Left cardiac atrium (tissue), 4 donors: ENCODE results near the gene VPS26A. TPM values are rescaled to one million over a fixed set of nuclear protein-coding genes. Genes with fewer than 3 reads are reported as not detected.
"Not testable (repeated sequence)": the region's sequence is repeated elsewhere in the genome, so short reads cannot be mapped to it uniquely, and the experiment has no call there.

Source experiments
- ATAC-seq, 2 donors: fragments of 200-7000 bp; cut with Tn5 transposase; one replicate each; pipeline ENCODE4 v1.9.1; 2020; ENCODE audit warnings: mild to moderate bottlenecking in 2 of 2, moderate library complexity in 2 of 2
- DNase-seq: peaks from one replicate; pipeline ENCODE4 v3.0.0-alpha.2; 2020
- intact Hi-C, 2 donors: fragments of 100-400 bp; cut with DNase I; formaldehyde crosslinking; loops; one replicate each; pipeline versions ENCODE4 v1.14.1 to v1.15.1; 2022 to 2023
- total RNA-seq, 2 donors: library from RNA; stranded (reverse); fragmentation: NEBNext Ultra II Directional; extraction: Animal tissue kit (Norgen Biotek cat#: 25700); gene quantifications; one replicate each; pipeline ENCODE4 v1.2.1, GENCODE V29; 2021
- donor health status: DM: no; HTN: yes; CAD: no.
- donor health status: DM: no; HTN: yes; CAD: no; lungs with severe emphysema.
- donor health status: DM: yes; HTN: yes; CAD: no.
- donor health status: Dilated cardiomyopathy.

The VPS26A gene
- total RNA-seq, 2 donors from 2014 or later, result 33.2 to 35.7 TPM

GRCh38 chr10:69100136-69100872, 23.7 kb upstream of the VPS26A start:
- DNase-seq, result no peak
- no peak for ATAC-seq
- intact Hi-C loops, result no loop called here

- intact Hi-C loops, result no loop called here
- ATAC-seq (peak in 1 of 2 donors; percentile 34), DNase-seq (no peak)
These were observed 22.4 kb upstream of the VPS26A start for GRCh38 chr10:69101451-69102095.

GRCh38 chr10:69102440-69102839, 21.5 kb upstream of the VPS26A start:
- intact Hi-C loops, result no loop called here
- ATAC-seq, result no peak
- DNase-seq, result no peak

DNA sequence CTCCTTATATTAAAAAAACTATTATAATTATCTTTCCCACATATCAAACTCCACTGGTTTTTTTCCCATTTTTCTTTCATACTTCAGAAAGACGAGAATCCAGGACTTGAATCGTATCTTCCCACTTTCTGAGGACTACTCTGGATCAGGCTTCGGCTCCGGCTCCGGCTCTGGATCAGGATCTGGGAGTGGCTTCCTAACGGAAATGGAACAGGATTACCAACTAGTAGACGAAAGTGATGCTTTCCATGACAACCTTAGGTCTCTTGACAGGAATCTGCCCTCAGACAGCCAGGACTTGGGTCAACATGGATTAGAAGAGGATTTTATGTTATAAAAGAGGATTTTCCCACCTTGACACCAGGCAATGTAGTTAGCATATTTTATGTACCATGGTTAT, 20.2 kb upstream of the VPS26A start:
- intact Hi-C loops, result no loop called here
- DNase-seq (peak; percentile 59), ATAC-seq (no peak)

DNA sequence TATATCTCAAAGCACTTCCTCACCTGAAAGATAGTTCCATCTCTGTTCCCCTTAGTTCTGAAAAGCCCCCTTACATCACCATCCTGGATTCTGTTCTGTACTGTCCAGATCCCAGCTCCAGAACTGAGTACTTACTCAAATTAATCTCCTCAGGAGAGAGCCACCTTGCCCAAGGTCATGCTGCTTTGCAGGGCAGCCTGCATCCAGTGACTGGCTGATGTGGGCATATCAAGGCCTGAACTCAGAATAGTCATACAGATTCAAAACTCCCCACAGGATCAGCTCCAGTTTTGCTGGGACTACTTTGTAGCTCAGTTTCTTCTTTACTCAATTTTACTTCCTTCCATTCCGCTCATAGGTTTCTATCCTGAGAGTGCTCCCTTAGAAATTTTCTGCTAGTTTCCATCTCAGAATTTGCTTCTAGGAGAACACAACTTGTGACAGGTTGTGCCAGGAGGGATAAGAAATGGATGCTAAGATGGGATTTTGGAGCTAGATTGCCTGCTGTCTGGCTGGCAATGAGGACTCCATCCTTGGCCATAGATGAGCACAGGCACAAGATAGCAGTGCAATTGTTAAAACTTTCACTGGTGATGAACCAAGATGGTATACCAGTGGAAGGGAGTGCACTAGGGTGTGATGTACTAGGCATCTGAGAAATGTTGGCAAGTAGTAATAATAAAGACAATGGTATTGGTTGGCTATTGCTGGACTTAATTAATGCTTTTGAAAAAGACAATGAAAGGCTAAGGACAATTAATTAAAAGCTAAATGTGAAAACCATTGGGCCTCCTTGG, 18.8 kb upstream of the VPS26A start:
- no peak for DNase-seq
- no peak for ATAC-seq
- intact Hi-C loops, result no loop called here

- peak in 1 of 2 donors; percentile 23 for ATAC-seq
- intact Hi-C loops, result no loop called here
- no peak for DNase-seq
These were observed 16.8 kb upstream of the VPS26A start for GRCh38 chr10:69107176-69107490.

DNA sequence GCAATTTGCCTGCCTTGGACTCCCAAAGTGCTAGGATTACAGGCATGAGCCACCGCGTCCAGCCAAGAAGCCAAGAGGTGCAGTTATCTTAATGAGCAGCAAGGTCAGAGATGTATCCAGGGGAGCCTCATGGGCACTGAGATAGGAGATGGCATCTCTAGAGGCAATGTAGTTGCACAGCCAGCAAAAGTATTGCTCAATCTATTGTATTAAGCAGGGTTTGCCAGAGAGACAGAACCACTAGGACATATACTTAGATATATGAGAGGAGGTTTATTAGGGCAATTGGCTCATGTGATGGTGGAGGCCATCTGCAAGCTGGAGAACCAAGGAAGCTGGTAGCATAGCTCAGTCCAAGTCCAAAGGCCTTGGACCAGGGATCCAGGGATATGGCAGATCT, 16.3 kb upstream of the VPS26A start:
- intact Hi-C loops, result no loop called here
- DNase-seq (no peak), ATAC-seq (no peak)

- ATAC-seq (no peak), DNase-seq (no peak)
- intact Hi-C loops, result no loop called here
These were observed 4.1 kb upstream of the VPS26A start for GRCh38 chr10:69119896-69120295.

- DNase-seq, result no peak
- intact Hi-C loops, result no loop called here
These were observed 652 bp upstream of the VPS26A start for GRCh38 chr10:69123306-69123746.

GRCh38 chr10:69124563-69125268, 738 bp downstream of the VPS26A start:
- peak; percentile 25 to 35 for ATAC-seq
- intact Hi-C loops, result no loop called here
- DNase-seq, result peak; percentile 65

More at GRCh38 chr10:69123306-69123746, 652 bp upstream of the VPS26A start:
- peak; percentile 27 to 67 for ATAC-seq

DNA sequence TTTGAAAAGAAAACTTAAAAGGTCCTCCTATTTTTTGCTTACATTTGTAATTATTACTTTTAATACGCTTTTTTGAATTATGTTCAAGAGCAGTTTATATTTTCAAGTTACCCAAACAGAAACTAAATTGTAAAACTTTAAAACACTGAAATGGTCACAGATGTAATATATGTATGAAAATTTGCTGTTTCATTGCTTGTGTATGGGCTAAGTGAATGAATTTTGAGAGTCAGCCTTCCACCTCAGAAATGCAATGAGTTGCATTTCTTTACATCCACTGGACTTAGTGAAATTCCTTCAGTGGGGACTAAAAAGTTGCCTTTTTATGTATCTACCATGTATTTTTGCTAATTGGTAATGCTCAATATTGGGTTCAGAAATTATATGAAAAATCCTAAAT, 1.6 kb downstream of the VPS26A start:
- DNase-seq, result no peak
- ATAC-seq, result no peak
- intact Hi-C loops, result no loop called here

DNA sequence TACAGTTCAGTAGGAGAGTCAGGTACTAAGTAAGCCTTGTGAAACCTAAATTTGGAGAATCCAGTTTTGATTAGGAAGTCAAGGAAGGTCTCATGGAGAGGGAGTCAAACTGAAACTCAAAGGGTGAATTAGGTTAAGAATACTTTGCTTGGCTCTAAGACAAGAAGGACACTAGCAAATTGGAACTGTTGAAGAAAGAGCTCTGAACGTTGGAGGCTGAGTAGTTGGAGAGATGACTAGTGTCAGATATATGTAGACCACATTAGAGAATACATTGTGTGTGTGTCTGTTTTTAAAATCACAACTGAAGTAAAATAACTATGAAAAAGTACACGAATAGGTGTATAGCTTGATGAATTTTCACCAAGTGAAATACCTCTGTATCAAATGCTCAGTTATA, 6.3 kb downstream of the VPS26A start:
- DNase-seq (no peak), ATAC-seq (no peak)
- intact Hi-C loops, result no loop called here

GRCh38 chr10:69139961-69140360, 16.0 kb downstream of the VPS26A start:
- intact Hi-C loops, result no loop called here
- ATAC-seq, result no peak
- no peak for DNase-seq

DNA sequence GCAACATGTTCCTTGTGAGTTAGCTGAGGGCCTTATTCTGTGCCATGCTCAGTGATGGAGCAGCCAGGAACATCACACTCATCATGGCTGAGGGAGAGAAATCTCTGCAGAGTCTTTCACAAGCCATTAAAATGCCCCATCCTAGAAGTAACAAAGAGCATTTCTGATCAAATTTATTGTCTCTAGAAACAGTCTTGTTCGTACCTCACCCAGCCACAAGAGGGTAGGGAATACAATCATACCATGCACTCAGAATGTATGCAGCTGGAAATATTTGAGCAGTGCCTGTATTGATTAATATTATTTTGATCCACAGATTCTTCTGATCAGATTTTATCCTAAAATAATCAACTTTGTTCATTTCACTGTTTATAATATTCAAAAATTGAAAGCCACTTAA, 17.3 kb downstream of the VPS26A start:
- no peak for ATAC-seq
- intact Hi-C loops, result no loop called here
- no peak for DNase-seq

DNA sequence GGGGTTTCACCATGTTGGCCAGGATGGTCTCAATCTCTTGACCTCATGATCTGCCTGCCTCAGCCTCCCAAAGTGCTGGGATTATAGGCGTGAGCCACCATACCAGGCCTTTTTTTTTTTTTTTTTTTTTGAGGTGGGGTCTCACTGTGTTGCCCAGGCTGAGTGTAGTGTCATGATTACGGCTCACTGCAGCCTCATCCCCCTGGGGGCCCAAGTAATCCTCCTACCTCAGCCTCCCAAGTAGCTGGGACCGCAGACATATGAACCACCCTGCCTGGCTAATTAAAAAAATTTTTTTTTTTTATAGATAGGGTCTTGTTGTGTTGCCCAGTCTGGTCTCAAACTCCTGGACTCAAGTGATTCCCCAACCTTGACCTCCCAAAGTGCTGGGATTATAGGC, 18.1 kb downstream of the VPS26A start:
- intact Hi-C loops, ATAC-seq, DNase-seq: not testable (repeated sequence)

GRCh38 chr10:69142983-69143382, 19.0 kb downstream of the VPS26A start:
- no peak for DNase-seq
- intact Hi-C loops, result no loop called here
- no peak for ATAC-seq

DNA sequence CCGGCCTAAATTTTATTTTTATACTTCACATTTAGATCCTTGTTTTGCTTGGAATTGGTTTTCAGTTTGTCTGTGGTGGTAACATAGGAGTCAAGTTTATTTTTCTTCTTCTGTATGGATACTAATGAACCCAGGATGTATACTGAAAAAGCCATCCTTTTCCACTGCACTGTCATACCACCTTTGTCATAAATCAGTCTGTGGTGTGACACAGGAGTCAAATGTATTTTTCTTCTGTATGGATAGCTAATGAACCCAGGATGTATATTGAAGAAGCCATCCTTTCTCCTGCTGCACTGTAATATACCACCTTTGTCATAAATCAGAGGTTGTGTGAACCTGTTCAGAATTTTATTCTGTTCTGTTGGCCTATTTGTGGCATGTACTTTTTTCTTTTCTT, 21.4 kb downstream of the VPS26A start:
- no peak for ATAC-seq
- intact Hi-C loops, result no loop called here

GRCh38 chr10:69145864-69146263, 21.9 kb downstream of the VPS26A start:
- no peak for ATAC-seq
- DNase-seq, result no peak
- intact Hi-C loops, result no loop called here

More for the DNA sequence above, 21.4 kb downstream of the VPS26A start:
- DNase-seq, result no peak

- no peak for DNase-seq
- intact Hi-C loops, result no loop called here
- ATAC-seq, result no peak
These were observed 22.8 kb downstream of the VPS26A start for GRCh38 chr10:69146759-69147158.

- intact Hi-C loops, result no loop called here
- DNase-seq, result no peak
- ATAC-seq, result no peak
These were observed 28.0 kb downstream of the VPS26A start for GRCh38 chr10:69151984-69152383.
